ENCODE measurements around the gene ROCK2. TPM values are rescaled to one million over a fixed set of nuclear protein-coding genes. Genes with fewer than 3 reads are reported as not detected.

The ROCK2 gene
- total and polyA plus RNA-seq, 4 donors, result 19.2 to 119 (median 59.2) TPM

- no peaks in the 10 kb centered on the region for H3K27me3 ChIP-seq (ENCODE audit: control insufficient read depth in 1 of 2, insufficient read depth in 2 of 2, low read length in 1 of 2)
- H3K36me3 ChIP-seq (ENCODE audit: control insufficient read depth in 1 of 2, insufficient read depth in 2 of 2, low read length in 1 of 2), result no peaks in the 10 kb centered on the region
- intact Hi-C loops (cut with DNase I), result no loop called here
- no peak overlapping the region for H3K4me3 ChIP-seq (ENCODE audit: low read length in 2 of 2)
- no peaks in the 10 kb centered on the region for H3K9me3 ChIP-seq (ENCODE audit: control insufficient read depth, low read length)
- H3K27ac ChIP-seq (ENCODE audit: low read depth in 1 of 2, low read length in 2 of 2), result no peak overlapping the region
- 43 to 45% methylated on average over 3 of the region's 3 CpGs for WGBS, 2 donors
- H3K4me1 ChIP-seq (ENCODE audit: control insufficient read depth in 1 of 2, insufficient read depth in 2 of 2, low read length in 2 of 2), result peaks cover 0 to 5% of the 10 kb centered on the region in 2 donors
- DNase-seq, result no peak
- no peak for ATAC-seq (ENCODE audit: low FRiP score)
These were observed 45.8 kb downstream of the ROCK2 start for GRCh38 chr2:11298592-11298991.

DNA sequence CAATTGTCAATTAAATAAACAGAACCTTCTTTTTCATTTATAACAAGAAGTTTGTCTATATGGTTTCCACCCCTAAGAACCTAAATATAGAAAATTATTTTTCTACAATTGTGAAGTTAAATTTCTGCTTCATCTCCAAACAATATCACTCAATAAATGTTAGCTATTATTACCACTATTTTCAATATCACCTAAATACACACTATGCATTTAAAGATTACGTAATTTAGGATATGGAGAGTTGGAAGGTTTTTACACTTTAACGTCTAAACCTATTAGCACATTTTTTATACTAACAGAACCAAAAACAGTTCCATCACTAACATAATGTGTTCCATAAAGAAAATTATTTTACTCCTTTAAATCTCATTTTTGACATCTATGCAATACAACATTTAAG, 48.0 kb downstream of the ROCK2 start:
- no peak overlapping the region for H3K27ac ChIP-seq (ENCODE audit: low read depth in 1 of 2, low read length in 2 of 2)
- ATAC-seq (ENCODE audit: low FRiP score) (no peak), DNase-seq (no peak)
- H3K27me3 ChIP-seq (ENCODE audit: control insufficient read depth in 1 of 2, insufficient read depth in 2 of 2, low read length in 1 of 2), result no peaks in the 10 kb centered on the region
- intact Hi-C loops (cut with DNase I), result no loop called here
- H3K36me3 ChIP-seq (ENCODE audit: control insufficient read depth in 1 of 2, insufficient read depth in 2 of 2, low read length in 1 of 2), result no peaks in the 10 kb centered on the region
- 57 to 62% methylated on average over 2 of the region's 2 CpGs for WGBS, 2 donors
- H3K4me1 ChIP-seq (ENCODE audit: control insufficient read depth in 1 of 2, insufficient read depth in 2 of 2, low read length in 2 of 2), result peaks cover 0 to 4% of the 10 kb centered on the region in 2 donors
- no peaks in the 10 kb centered on the region for H3K9me3 ChIP-seq (ENCODE audit: control insufficient read depth, low read length)
- no peak overlapping the region for H3K4me3 ChIP-seq (ENCODE audit: low read length in 2 of 2)

DNA sequence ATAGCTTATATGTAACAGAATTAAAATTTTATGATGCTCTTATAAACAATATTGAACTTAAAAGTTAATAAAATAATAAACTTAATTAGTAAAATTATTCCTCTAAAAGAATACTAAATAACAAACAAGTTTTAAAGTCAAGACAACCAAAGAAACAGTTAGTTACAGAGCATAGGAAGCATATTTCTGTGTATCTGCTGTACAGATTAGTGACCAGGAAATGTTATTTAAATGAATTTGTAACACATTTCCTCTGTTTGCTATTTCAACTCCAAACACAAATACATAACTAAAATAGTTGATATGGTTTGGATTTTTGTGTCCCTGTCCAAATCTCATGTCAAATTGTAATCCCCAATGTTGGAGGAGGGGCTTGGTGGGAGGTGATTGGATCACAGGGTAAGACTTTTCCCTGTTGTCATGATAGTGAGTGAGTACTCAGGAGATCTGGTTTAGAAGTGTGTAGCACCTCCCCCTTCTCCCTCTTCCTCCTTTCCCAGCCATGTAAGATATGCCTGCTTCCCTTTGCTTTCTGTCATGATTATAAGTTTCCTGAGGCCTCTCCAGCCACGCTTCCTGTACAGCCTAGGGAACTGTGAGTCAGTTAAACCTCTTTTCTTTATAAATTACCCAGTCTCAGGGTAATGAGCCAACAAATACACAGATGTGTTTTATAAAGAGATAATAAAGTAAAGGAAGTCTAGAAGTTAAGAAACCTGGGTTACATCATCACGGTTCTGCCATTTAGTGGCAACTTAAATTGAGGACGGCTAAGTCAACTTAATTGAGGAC, 51.8 kb downstream of the ROCK2 start:
- no peaks in the 10 kb centered on the region for H3K27me3 ChIP-seq (ENCODE audit: control insufficient read depth in 1 of 2, insufficient read depth in 2 of 2, low read length in 1 of 2)
- H3K4me1 ChIP-seq (ENCODE audit: control insufficient read depth in 1 of 2, insufficient read depth in 2 of 2, low read length in 2 of 2), result peaks cover 0 to 6% of the 10 kb centered on the region in 2 donors
- H3K36me3 ChIP-seq (ENCODE audit: control insufficient read depth in 1 of 2, insufficient read depth in 2 of 2, low read length in 1 of 2), result no peaks in the 10 kb centered on the region
- ATAC-seq (ENCODE audit: low FRiP score), result no peak
- H3K4me3 ChIP-seq (ENCODE audit: low read length in 2 of 2), result no peak overlapping the region
- WGBS, 2 donors, result 45 to 49% methylated on average over 3 of the region's 3 CpGs
- no peak for DNase-seq
- H3K9me3 ChIP-seq (ENCODE audit: control insufficient read depth, low read length), result no peaks in the 10 kb centered on the region
- no peak overlapping the region for H3K27ac ChIP-seq (ENCODE audit: low read depth in 1 of 2, low read length in 2 of 2)
- intact Hi-C loops (cut with DNase I), result no loop called here

DNA sequence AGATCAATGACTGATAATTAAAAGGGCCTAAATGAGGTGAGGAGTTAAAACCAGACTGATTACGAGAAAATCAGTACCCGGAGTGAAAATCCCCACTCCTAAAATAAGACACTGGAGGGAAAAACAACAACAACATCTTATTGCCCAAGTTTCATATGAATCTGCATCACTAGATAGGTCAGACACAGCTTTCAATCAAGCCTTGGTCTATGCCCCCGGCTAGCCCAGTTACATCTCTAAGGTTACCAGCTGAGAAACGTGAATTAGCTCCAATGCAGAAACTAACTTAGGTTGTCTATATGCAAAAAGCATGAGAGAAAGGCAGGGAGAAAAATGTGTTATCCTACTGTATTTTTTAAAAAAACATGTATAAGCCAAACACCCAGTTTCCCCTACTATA, 53.7 kb downstream of the ROCK2 start:
- no peak for DNase-seq
- H3K4me3 ChIP-seq (ENCODE audit: low read length in 2 of 2), result no peak overlapping the region
- 77 to 79% methylated on average over 4 of the region's 4 CpGs for WGBS, 2 donors
- no peak for ATAC-seq (ENCODE audit: low FRiP score)
- no peaks in the 10 kb centered on the region for H3K9me3 ChIP-seq (ENCODE audit: control insufficient read depth, low read length)
- H3K4me1 ChIP-seq (ENCODE audit: control insufficient read depth in 1 of 2, insufficient read depth in 2 of 2, low read length in 2 of 2), result peaks cover 0 to 6% of the 10 kb centered on the region in 2 donors
- no peak overlapping the region for H3K27ac ChIP-seq (ENCODE audit: low read depth in 1 of 2, low read length in 2 of 2)
- intact Hi-C loops (cut with DNase I), result no loop called here
- H3K27me3 ChIP-seq (ENCODE audit: control insufficient read depth in 1 of 2, insufficient read depth in 2 of 2, low read length in 1 of 2), result no peaks in the 10 kb centered on the region
- H3K36me3 ChIP-seq (ENCODE audit: control insufficient read depth in 1 of 2, insufficient read depth in 2 of 2, low read length in 1 of 2), result no peaks in the 10 kb centered on the region

GRCh38 chr2:11290211-11290610, 54.2 kb downstream of the ROCK2 start:
- Histone ChIP-seq H3K4me1 (ENCODE audit: control insufficient read depth in 1 of 2, insufficient read depth in 2 of 2, low read length in 2 of 2) (peaks cover 0 to 5% of the 10 kb centered on the region in 2 donors), H3K4me3 (ENCODE audit: low read length in 2 of 2) (no peak overlapping the region), H3K27me3 (ENCODE audit: control insufficient read depth in 1 of 2, insufficient read depth in 2 of 2, low read length in 1 of 2) (no peaks in the 10 kb centered on the region), H3K27ac (ENCODE audit: low read depth in 1 of 2, low read length in 2 of 2) (no peak overlapping the region), H3K36me3 (ENCODE audit: control insufficient read depth in 1 of 2, insufficient read depth in 2 of 2, low read length in 1 of 2) (no peaks in the 10 kb centered on the region), H3K9me3 (ENCODE audit: control insufficient read depth, low read length) (no peaks in the 10 kb centered on the region)
- WGBS, 2 donors, result 61 to 70% methylated on average over 3 of the region's 3 CpGs
- ATAC-seq (ENCODE audit: low FRiP score) (no peak), DNase-seq (no peak)
- intact Hi-C loops (cut with DNase I), result no loop called here

GRCh38 chr2:11288431-11288830, 56.0 kb downstream of the ROCK2 start:
- ATAC-seq (ENCODE audit: low FRiP score) (no peak), DNase-seq (no peak)
- H3K9me3 ChIP-seq (ENCODE audit: control insufficient read depth, low read length), result no peaks in the 10 kb centered on the region
- no peak overlapping the region for H3K4me3 ChIP-seq (ENCODE audit: low read length in 2 of 2)
- WGBS, 2 donors, result 76 to 82% methylated on average over 3 of the region's 3 CpGs
- H3K27ac ChIP-seq (ENCODE audit: low read depth in 1 of 2, low read length in 2 of 2), result no peak overlapping the region
- peaks cover 0 to 4% of the 10 kb centered on the region in 2 donors for H3K36me3 ChIP-seq (ENCODE audit: control insufficient read depth in 1 of 2, insufficient read depth in 2 of 2, low read length in 1 of 2)
- intact Hi-C loops (cut with DNase I), result no loop called here
- peaks cover 0 to 5% of the 10 kb centered on the region in 2 donors for H3K4me1 ChIP-seq (ENCODE audit: control insufficient read depth in 1 of 2, insufficient read depth in 2 of 2, low read length in 2 of 2)
- H3K27me3 ChIP-seq (ENCODE audit: control insufficient read depth in 1 of 2, insufficient read depth in 2 of 2, low read length in 1 of 2), result no peaks in the 10 kb centered on the region

DNA sequence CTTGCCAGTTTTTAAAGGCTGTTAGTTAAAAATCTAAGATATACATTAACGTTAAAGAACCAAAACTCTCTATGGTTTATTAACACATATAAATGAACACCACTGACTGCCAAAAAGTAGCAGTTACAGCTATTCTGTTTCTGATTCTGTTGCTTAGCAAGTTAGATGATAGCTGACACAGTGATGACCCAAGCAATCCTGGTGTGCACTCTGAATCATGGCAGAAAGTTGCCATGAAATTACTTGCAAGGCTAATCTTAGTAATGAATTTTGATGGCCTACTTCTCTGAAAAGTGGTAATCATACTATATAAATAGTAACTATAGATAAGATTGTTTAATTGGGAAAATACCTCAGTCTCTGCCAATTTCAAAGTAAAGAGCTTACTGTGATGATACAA, 57.7 kb downstream of the ROCK2 start:
- intact Hi-C loops (cut with DNase I), result no loop called here
- Histone ChIP-seq H3K27me3 (ENCODE audit: control insufficient read depth in 1 of 2, insufficient read depth in 2 of 2, low read length in 1 of 2) (no peaks in the 10 kb centered on the region), H3K36me3 (ENCODE audit: control insufficient read depth in 1 of 2, insufficient read depth in 2 of 2, low read length in 1 of 2) (peaks cover 0 to 4% of the 10 kb centered on the region in 2 donors), H3K27ac (ENCODE audit: low read depth in 1 of 2, low read length in 2 of 2) (no peak overlapping the region), H3K4me1 (ENCODE audit: control insufficient read depth in 1 of 2, insufficient read depth in 2 of 2, low read length in 2 of 2) (peaks cover 0 to 5% of the 10 kb centered on the region in 2 donors), H3K4me3 (ENCODE audit: low read length in 2 of 2) (no peak overlapping the region), H3K9me3 (ENCODE audit: control insufficient read depth, low read length) (no peaks in the 10 kb centered on the region)
- 64 to 71% methylated on average over 1 of the region's 1 CpG for WGBS, 2 donors
- DNase-seq, result no peak
- no peak for ATAC-seq (ENCODE audit: low FRiP score)

DNA sequence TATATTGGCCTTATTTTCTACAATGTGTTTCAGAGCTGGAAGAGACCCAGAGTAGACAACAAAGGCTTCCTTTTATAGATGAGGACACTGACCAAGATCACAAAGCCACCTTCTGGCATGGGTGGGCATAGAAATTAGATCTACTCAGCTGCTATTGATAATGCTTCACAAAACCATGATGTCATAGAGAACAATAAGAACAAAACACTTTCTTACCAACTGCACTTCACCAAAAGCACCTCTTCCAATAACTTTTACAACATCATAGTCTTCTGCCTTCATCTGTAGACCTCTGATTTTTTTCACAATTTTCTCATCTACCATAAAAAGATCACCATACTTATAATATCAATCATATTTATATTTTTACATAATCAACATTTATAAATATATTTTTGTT, 58.1 kb downstream of the ROCK2 start:
- no peak for DNase-seq
- no peaks in the 10 kb centered on the region for H3K27me3 ChIP-seq (ENCODE audit: control insufficient read depth in 1 of 2, insufficient read depth in 2 of 2, low read length in 1 of 2)
- H3K27ac ChIP-seq (ENCODE audit: low read depth in 1 of 2, low read length in 2 of 2), result no peak overlapping the region
- H3K9me3 ChIP-seq (ENCODE audit: control insufficient read depth, low read length), result no peaks in the 10 kb centered on the region
- peaks cover 0 to 5% of the 10 kb centered on the region in 2 donors for H3K4me1 ChIP-seq (ENCODE audit: control insufficient read depth in 1 of 2, insufficient read depth in 2 of 2, low read length in 2 of 2)
- H3K36me3 ChIP-seq (ENCODE audit: control insufficient read depth in 1 of 2, insufficient read depth in 2 of 2, low read length in 1 of 2), result peaks cover 0 to 4% of the 10 kb centered on the region in 2 donors
- ATAC-seq (ENCODE audit: low FRiP score), result no peak
- no peak overlapping the region for H3K4me3 ChIP-seq (ENCODE audit: low read length in 2 of 2)
- intact Hi-C loops (cut with DNase I), result no loop called here

DNA sequence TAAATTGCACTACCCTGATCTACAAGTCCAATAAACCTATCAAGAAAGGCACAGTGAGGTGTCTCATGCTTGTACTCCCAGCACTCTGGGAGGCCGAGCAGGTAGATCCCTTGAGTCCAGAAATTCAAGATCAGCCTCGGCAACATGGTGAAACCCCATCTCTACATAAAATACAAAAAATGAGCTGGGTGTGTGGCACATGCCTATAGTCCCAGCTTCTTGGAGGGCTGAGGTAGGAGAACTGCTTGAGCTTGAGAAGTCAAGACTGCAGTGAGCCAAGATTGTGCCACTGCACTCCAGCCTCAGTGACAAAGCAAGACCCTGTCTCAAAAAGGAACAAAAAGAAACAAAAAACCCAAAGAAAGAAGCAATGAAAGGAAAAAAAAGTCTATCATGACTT, 58.9 kb downstream of the ROCK2 start:
- WGBS, 2 donors, result 92 to 97% methylated on average over 2 of the region's 2 CpGs
- Histone ChIP-seq H3K4me3 (ENCODE audit: low read length in 2 of 2) (no peak overlapping the region), H3K4me1 (ENCODE audit: control insufficient read depth in 1 of 2, insufficient read depth in 2 of 2, low read length in 2 of 2) (peaks cover 0 to 5% of the 10 kb centered on the region in 2 donors), H3K27me3 (ENCODE audit: control insufficient read depth in 1 of 2, insufficient read depth in 2 of 2, low read length in 1 of 2) (no peaks in the 10 kb centered on the region), H3K36me3 (ENCODE audit: control insufficient read depth in 1 of 2, insufficient read depth in 2 of 2, low read length in 1 of 2) (peaks cover 0 to 4% of the 10 kb centered on the region in 2 donors), H3K27ac (ENCODE audit: low read depth in 1 of 2, low read length in 2 of 2) (no peak overlapping the region), H3K9me3 (ENCODE audit: control insufficient read depth, low read length) (no peaks in the 10 kb centered on the region)
- DNase-seq (no peak), ATAC-seq (ENCODE audit: low FRiP score) (no peak)
- intact Hi-C loops (cut with DNase I), result no loop called here
